ENCODE data around the gene ESRRA. TPM values are rescaled to one million over a fixed set of nuclear protein-coding genes. Genes with fewer than 3 reads are reported as not detected.

ESRRA gene
- total and polyA plus RNA-seq, 2 of the 8 experiments (the other 6 are each of a cell fraction or from before 2014, with no cell fraction given): 18.2 to 37.0 TPM

DNA sequence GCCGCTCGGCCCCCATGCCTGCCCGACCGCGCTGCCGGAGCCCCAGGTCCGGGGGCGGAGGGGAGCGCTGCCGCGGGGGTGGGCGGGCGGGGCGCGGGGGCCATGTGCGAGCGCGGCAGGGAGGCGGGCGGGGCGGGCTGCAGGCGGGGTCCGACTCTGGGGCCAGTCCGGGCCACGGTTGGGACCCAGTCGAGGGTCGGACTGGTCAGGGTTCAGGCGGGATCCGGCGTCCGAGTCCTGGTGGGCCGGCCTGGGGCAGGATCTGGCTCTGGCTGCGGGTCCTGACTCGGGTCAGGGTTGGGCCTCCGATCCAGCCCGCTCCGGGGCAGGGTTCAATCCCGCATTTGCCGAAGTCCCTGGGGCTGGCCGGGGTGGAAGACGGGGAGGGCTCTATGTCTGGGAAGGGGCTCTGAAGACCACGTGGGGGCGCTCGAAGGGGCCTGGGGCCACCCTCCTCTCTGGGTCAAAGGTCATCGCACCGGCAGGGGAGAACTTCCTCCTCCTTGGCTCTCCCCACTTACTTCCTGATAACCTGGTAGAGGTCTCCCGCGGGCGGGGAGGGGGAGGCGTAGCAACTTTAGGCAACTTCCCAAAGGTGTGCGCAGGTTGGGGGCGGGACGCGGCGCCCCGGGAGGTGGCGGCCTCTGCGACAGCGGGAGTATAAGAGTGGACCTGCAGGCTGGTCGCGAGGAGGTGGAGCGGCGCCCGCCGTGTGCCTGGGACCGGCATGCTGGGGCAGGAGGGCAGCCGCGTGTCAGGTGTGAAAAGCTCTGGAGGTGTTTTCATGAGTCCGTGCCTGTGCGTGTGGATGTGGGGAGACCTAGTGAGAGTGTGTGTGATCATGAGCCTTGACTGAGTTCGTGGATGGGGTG lies 603 bp downstream of the ESRRA start (continued):
- TF ChIP-seq SP1 (IDR thresholded peaks at IDR 0.05; ENCODE audit: low read depth, low read length) (peak; percentile 36; the same call in 1 of the 2 replicates), RAD21 (IDR thresholded peaks at IDR 0.05 in 1 of 2, conservative IDR thresholded peaks at IDR 0.05 in 1 of 2; ENCODE audit: low read depth in 2 of 2, low read length in 2 of 2) (no peak; a peak in 1 of 4 replicates), RXRA (IDR thresholded peaks at IDR 0.05; ENCODE audit: insufficient read depth, low read depth, low read length) (0 out of 2 replicates have a peak, but pooled peaks have one; percentile 52), PHF8 (conservative IDR thresholded peaks at IDR 0.05; ENCODE audit: low read depth, low read length) (peak; percentile 43), EGR1 (IDR thresholded peaks at IDR 0.05; ENCODE audit: borderline replicate concordance, low read depth, low read length) (peak; percentile 36; the same call in 1 of the 2 replicates), BACH1 (IDR thresholded peaks at IDR 0.05; ENCODE audit: low read length) (0 out of 2 replicates have a peak, but pooled peaks have one; percentile 11), BCL11A (IDR thresholded peaks at IDR 0.05; ENCODE audit: low read depth in 2 of 2, low read length in 2 of 2) (no peak), KDM4A (IDR thresholded peaks at IDR 0.05; ENCODE audit: low read depth, low read length, severe bottlenecking) (peak; percentile 37), SAP30 (IDR thresholded peaks at IDR 0.05; ENCODE audit: insufficient read depth, insufficient replicate concordance, low read length) (no peak), YY1 (IDR thresholded peaks at IDR 0.05; ENCODE audit: low read depth, low read length) (0 out of 2 replicates have a peak, but pooled peaks have one; percentile 35), HDAC6 (IDR thresholded peaks at IDR 0.05; ENCODE audit: low read depth, low read length) (no peak), POLR2AphosphoS5 (IDR thresholded peaks at IDR 0.05; ENCODE audit: low read depth, low read length) (0 out of 2 replicates have a peak, but pooled peaks have one; percentile 38), ASH2L (IDR thresholded peaks at IDR 0.05; ENCODE audit: low read length) (peak; percentile 54)
- TF ChIP-seq, protein P1, sequence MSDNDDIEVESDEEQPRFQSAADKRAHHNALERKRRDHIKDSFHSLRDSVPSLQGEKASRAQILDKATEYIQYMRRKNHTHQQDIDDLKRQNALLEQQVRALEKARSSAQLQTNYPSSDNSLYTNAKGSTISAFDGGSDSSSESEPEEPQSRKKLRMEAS (IDR thresholded peaks at IDR 0.05): peak; percentile 55; the same call in 1 of the 2 replicates
